HuH-7.5 (cell line): ENCODE measurements around the gene FSTL1.
"Not testable (repeated sequence)": the region's sequence is repeated elsewhere in the genome, so short reads cannot be mapped to it uniquely, and the experiment has no call there.

Source experiments
- DNase-seq: peaks from one replicate; pipeline ENCODE4 v3.0.0; 2011; ENCODE audit warnings: low spot score

The FSTL1 gene

GRCh38 chr3:120417272-120417911, 33.4 kb downstream of the FSTL1 start:
- DNase-seq, result peak; percentile 94

GRCh38 chr3:120416868-120417267, 33.9 kb downstream of the FSTL1 start:
- DNase-seq, result no peak

- no peak for DNase-seq
Observed at GRCh38 chr3:120415756-120416155, 35.0 kb downstream of the FSTL1 start.

- DNase-seq, result no peak
Observed at GRCh38 chr3:120410541-120410940, 40.3 kb downstream of the FSTL1 start.

- DNase-seq, result no peak
Observed at GRCh38 chr3:120410116-120410515, 40.7 kb downstream of the FSTL1 start.

- DNase-seq, result no peak
Observed at GRCh38 chr3:120407508-120408287, 43.1 kb downstream of the FSTL1 start.

GRCh38 chr3:120404876-120405275, 45.9 kb downstream of the FSTL1 start:
- no peak for DNase-seq

- no peak for DNase-seq
Observed at GRCh38 chr3:120402257-120402656, 48.5 kb downstream of the FSTL1 start.

GRCh38 chr3:120399372-120399771, 51.4 kb downstream of the FSTL1 start:
- DNase-seq, result no peak

GRCh38 chr3:120396469-120396868, 54.3 kb downstream of the FSTL1 start:
- no peak for DNase-seq

GRCh38 chr3:120394347-120394746, 56.4 kb downstream of the FSTL1 start:
- no peak for DNase-seq

- DNase-seq, result no peak
Observed at GRCh38 chr3:120393761-120394160, 57.0 kb downstream of the FSTL1 start.

- no peak for DNase-seq
Observed at GRCh38 chr3:120393243-120393642, 57.5 kb downstream of the FSTL1 start.

- DNase-seq, result no peak
Observed at GRCh38 chr3:120382941-120383447, 67.8 kb downstream of the FSTL1 start.

- DNase-seq, result no peak
Observed at GRCh38 chr3:120381503-120381902, 69.3 kb downstream of the FSTL1 start.

- not testable (repeated sequence) for DNase-seq
Observed at GRCh38 chr3:120377948-120378347, 72.8 kb downstream of the FSTL1 start.

GRCh38 chr3:120370463-120370862, 80.3 kb downstream of the FSTL1 start:
- no peak for DNase-seq

- DNase-seq, result no peak
Observed at GRCh38 chr3:120369037-120369467, 81.7 kb downstream of the FSTL1 start.

GRCh38 chr3:120368172-120368571, 82.6 kb downstream of the FSTL1 start:
- no peak for DNase-seq

- DNase-seq, result no peak
Observed at GRCh38 chr3:120364821-120365220, 86.0 kb downstream of the FSTL1 start.

GRCh38 chr3:120364101-120364500, 86.7 kb downstream of the FSTL1 start:
- no peak for DNase-seq

- no peak for DNase-seq
Observed at GRCh38 chr3:120357807-120358206, 93.0 kb downstream of the FSTL1 start.

- DNase-seq, result no peak
Observed at GRCh38 chr3:120355486-120355885, 95.3 kb downstream of the FSTL1 start.
